ENCODE results near the gene ANAPC7.

DNA sequence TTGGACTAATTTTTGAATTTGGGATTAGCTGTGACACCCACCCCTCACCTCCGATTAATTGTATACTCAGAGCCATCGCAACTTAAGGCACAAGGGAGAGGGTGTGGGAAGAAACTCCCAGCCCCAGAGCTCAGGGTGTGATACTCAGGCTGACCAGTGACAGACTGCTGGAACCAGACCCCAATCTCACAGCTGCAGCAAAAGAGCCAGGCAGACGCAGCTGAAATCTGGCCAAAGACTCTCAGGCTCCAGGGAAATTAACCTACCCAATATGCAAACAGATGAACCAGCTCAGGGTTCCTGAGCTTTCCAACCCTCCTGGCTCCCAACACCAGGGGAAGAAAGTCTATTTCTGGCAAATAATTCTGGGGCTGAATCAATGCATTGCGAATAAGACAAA lies 30.5 kb downstream of the ANAPC7 start:
- TF ChIP-seq, protein P1, sequence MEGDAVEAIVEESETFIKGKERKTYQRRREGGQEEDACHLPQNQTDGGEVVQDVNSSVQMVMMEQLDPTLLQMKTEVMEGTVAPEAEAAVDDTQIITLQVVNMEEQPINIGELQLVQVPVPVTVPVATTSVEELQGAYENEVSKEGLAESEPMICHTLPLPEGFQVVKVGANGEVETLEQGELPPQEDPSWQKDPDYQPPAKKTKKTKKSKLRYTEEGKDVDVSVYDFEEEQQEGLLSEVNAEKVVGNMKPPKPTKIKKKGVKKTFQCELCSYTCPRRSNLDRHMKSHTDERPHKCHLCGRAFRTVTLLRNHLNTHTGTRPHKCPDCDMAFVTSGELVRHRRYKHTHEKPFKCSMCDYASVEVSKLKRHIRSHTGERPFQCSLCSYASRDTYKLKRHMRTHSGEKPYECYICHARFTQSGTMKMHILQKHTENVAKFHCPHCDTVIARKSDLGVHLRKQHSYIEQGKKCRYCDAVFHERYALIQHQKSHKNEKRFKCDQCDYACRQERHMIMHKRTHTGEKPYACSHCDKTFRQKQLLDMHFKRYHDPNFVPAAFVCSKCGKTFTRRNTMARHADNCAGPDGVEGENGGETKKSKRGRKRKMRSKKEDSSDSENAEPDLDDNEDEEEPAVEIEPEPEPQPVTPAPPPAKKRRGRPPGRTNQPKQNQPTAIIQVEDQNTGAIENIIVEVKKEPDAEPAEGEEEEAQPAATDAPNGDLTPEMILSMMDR (IDR thresholded peaks at IDR 0.05; ENCODE audit: low read length) = no peak
- no peak for TF ChIP-seq EZH2 (optimal IDR thresholded peaks at IDR 0.05; ENCODE audit: low read depth, low read length)
